Activated naive CD4-positive, alpha-beta T cell treated with anti-CD3 and anti-CD28 coated beads, Interleukin-2, amount 50 U/mL, for 72 hours (primary cell): Measurements from ENCODE around the gene PDE4B. TPM values are rescaled to one million over a fixed set of nuclear protein-coding genes. Genes with fewer than 3 reads are reported as not detected.
"Not testable (repeated sequence)": the region's sequence is repeated elsewhere in the genome, so short reads cannot be mapped to it uniquely, and the experiment has no call there.

Experiments
- ATAC-seq, 2 donors: fragments of 150-1000 bp; cut with Tn5 transposase; 2 replicates each; pipeline ENCODE4 v1.10.0; 2021; ENCODE audit warnings: mild to moderate bottlenecking in 2 of 2, moderate library complexity in 2 of 2
- DNase-seq, 2 donors: peaks; one replicate each; pipeline ENCODE4 v3.0.0; 2021 to 2022; ENCODE audit warnings: low spot score in 2 of 2
- H3K27ac Mint-ChIP-seq, 2 donors: one replicate each; pipeline ENCODE4 v1.8.0; 2022; ENCODE audit warnings: mild to moderate bottlenecking in 2 of 2, mixed read lengths in 2 of 2
- H3K36me3 Mint-ChIP-seq, 2 donors: one replicate each; pipeline ENCODE4 v1.8.0; 2022; ENCODE audit warnings: mixed read lengths in 2 of 2
- H3K9me3 Mint-ChIP-seq, 2 donors: one replicate each; pipeline ENCODE4 v1.8.0; 2022; ENCODE audit warnings: mixed read lengths in 2 of 2
- total RNA-seq, 2 donors: library from RNA; stranded (reverse); gene quantifications; one replicate each; pipeline ENCODE4 v1.2.3, GENCODE V29; 2022

The PDE4B gene
- total RNA-seq, 2 donors from 2014 or later: 23.8 to 25.6 TPM

DNA sequence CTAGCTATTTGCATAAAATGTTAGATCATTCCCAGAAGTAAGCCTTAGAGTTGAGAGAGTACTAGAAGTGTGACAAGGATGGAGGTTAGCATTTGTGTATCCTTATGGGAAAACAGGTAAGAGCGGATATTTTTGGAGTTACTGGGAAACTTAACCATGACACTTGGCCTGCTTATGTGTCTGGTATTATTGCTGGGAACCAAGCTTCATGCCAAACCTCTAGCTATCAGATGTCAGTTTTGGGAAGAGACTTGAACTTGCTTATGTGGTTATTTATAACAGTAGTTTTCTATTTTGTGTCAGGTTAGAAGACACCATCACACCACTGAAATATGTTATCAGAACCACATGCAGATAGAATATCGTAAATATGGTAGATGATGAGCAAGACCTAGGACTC, 511.0 kb downstream of the PDE4B start:
- ATAC-seq: no peak
- Mint-ChIP-seq H3K36me3 (no peaks in the 10 kb centered on the region), H3K9me3 (no peaks in the 10 kb centered on the region), H3K27ac (no peak overlapping the region)
- DNase-seq: no peak

GRCh38 chr1:66304128-66304527, 511.4 kb downstream of the PDE4B start:
- H3K27ac Mint-ChIP-seq: no peak overlapping the region

DNA sequence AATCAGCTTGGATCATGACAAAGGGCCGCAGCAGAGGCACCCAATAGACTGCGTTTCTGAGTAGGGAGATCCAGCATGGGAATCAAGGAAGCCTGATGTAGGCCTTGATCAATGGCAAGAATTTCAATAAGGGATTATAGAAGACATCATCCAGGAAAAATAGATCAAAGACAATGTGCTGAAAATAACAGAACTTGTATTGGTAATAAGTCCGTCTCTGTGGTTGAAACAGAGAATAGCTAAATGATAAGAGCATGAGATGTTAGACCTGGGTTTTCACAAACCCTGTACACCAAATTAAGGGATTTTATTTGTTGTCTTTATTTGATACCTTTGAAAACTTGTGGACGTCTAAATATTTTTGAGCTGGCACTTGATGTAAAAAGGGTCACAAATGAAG, 513.2 kb downstream of the PDE4B start:
- H3K36me3 Mint-ChIP-seq: no peaks in the 10 kb centered on the region
- no peak overlapping the region for H3K27ac Mint-ChIP-seq
- no peak for DNase-seq
- H3K9me3 Mint-ChIP-seq: no peaks in the 10 kb centered on the region
- no peak for ATAC-seq

More at GRCh38 chr1:66304128-66304527, 511.4 kb downstream of the PDE4B start:
- no peaks in the 10 kb centered on the region for H3K36me3 Mint-ChIP-seq
- ATAC-seq: no peak
- no peak for DNase-seq
- H3K9me3 Mint-ChIP-seq: no peaks in the 10 kb centered on the region

- no peak for ATAC-seq
- Mint-ChIP-seq H3K27ac (no peak overlapping the region), H3K36me3 (no peaks in the 10 kb centered on the region), H3K9me3 (no peaks in the 10 kb centered on the region)
- no peak for DNase-seq
Measured at GRCh38 chr1:66309006-66309741, 516.5 kb downstream of the PDE4B start.

DNA sequence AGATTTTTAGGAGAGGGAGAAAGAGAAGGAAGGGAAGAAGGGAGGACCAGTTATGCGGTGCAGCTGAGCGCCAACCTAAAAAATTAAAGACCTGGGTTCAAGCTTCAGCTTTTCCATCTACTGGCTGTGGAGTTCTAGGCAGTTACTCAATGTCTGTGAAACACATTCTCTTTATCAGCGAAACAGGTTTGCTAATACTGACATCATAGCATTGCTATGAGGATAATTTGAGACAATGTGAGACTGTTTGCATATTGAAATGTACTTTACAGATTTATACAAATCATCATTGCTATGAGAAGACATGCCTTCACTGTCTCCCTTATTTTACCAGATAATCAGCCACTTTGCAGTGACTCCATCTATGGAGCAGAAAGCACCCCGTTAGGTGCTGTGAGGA, 518.4 kb downstream of the PDE4B start:
- Mint-ChIP-seq H3K36me3 (no peaks in the 10 kb centered on the region), H3K9me3 (peaks cover 0 to 6% of the 10 kb centered on the region in 2 donors), H3K27ac (no peak overlapping the region)
- ATAC-seq: no peak
- no peak for DNase-seq

DNA sequence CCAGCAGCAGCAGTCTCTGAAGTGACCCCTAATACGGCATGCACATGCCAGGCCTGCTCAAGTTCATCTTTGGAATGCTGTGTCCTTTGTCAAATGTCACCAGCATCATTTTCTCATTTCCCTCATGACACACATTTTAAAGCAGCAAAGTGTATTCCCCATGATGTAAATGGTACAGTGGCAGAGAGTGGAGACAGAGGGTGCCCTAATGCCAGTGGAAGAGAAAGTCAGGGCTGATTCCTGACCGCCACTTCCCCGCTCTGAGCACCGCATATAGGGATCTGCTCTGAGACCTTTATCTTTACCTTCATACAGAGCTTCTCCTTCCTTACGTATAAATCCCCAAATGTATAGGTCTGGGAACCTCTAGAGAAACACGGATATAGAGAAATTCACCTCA, 518.9 kb downstream of the PDE4B start:
- no peak for ATAC-seq
- no peak for DNase-seq
- Mint-ChIP-seq H3K36me3 (no peaks in the 10 kb centered on the region), H3K9me3 (peaks cover 0 to 6% of the 10 kb centered on the region in 2 donors), H3K27ac (no peak overlapping the region)

DNA sequence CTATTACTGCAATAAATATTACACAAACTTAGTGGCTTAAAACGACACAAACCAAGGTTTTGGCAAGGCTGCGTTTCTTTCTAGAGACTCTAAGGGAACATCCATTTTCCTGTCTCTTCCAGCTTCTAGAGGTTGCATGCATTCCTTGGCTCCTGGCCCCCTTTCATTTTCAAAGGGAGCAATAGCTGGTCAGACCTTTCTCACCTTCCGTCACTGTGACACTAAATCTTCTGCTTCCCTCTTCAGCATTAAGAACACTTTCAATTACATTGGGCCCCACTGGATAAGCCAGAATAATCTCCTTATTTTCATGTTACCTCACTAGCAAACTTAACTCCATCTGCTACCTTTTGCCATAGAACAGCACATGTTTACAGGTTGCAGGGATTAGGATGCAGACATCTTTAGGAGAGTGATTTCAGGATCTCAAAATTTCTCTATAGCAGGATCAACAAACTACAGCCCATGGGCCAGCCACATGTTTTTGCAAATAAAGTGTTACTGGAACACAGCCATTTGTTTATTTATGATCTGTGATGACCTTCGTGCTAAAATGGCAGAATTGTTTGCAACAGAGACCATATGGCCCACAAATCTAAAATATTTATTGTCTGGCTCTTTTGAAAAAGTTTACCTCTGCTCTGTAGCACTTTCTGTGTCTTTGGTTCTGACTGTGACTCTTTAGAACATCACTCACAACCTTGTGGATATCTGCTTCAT, 519.7 kb downstream of the PDE4B start:
- Mint-ChIP-seq H3K36me3 (no peaks in the 10 kb centered on the region), H3K9me3 (peaks cover 0 to 6% of the 10 kb centered on the region in 2 donors), H3K27ac (no peak overlapping the region)
- DNase-seq (no peak), ATAC-seq (no peak)

GRCh38 chr1:66313429-66313828, 520.7 kb downstream of the PDE4B start:
- no peak overlapping the region for H3K27ac Mint-ChIP-seq
- DNase-seq: no peak
- ATAC-seq: no peak
- H3K9me3 Mint-ChIP-seq: peaks cover 0 to 6% of the 10 kb centered on the region in 2 donors
- H3K36me3 Mint-ChIP-seq: no peaks in the 10 kb centered on the region

- peaks cover 0 to 11% of the 10 kb centered on the region in 2 donors for H3K9me3 Mint-ChIP-seq
Measured at GRCh38 chr1:66315671-66316070, 523.0 kb downstream of the PDE4B start.

DNA sequence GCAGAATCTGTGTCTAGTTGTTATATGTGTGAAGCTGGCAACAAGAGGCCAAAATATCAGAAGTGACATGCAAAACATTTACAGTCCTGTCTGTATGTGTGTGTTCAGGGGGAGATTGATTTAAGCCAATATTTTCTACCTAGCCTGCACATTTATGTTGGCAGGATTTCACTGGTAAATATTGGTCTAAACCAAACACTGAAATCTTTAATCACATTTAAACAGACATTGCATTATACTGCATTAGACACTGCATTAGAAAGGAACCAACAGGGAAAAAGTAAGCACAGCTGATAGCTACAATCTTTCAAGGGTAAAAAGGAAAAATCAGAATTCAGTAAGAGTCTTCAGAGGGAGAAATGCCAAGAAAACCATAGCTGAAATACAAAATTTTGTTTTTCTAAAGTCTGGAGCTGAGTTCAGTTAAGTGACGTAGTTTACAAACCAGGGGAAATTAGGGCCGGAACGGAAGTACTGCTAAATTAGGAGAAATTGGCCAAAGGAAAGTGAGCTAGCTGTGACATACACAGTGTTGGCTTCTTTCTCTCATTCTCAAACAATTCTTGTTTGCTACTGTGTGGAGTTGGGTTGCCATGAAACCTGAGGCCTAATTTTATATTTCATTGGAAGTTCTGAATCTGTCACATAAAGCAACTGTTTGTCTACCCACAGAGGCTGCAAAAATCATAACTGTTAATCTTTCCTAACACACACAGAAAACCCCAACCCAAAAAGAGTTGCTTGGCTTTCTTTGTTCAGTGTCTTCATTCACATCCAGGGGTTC, 524.0 kb downstream of the PDE4B start:
- peaks cover 0 to 11% of the 10 kb centered on the region in 2 donors for H3K9me3 Mint-ChIP-seq

More at GRCh38 chr1:66315671-66316070, 523.0 kb downstream of the PDE4B start:
- Mint-ChIP-seq H3K36me3 (no peaks in the 10 kb centered on the region), H3K27ac (no peak overlapping the region)
- ATAC-seq (no peak), DNase-seq (no peak)

DNA sequence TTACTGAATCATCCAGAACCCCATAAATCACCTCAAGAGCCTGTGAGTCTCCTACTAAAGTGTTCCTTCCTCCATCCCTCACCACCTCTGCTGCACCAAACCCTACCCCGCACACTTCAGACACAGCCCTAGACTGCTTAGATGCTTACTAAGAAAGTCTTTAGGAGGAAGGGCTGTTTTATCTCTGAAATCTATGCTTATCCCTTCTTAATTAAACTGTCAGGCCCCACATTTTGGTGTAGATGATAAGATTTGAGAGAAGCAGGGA, 524.5 kb downstream of the PDE4B start:
- ATAC-seq (peak; percentile 30 to 56), DNase-seq (no peak)
- Mint-ChIP-seq H3K36me3 (peaks cover 0 to 9% of the 10 kb centered on the region in 2 donors), H3K9me3 (peaks cover 0 to 14% of the 10 kb centered on the region in 2 donors), H3K27ac (peak overlapping the region in 1 of 2 donors; percentile 43)

More for the DNA sequence above, 524.0 kb downstream of the PDE4B start:
- DNase-seq: no peak
- ATAC-seq: peak; percentile 37 to 51
- Mint-ChIP-seq H3K36me3 (peaks cover 0 to 5% of the 10 kb centered on the region in 2 donors), H3K27ac (peak overlapping the region in 1 of 2 donors; percentile 43)

- no peak overlapping the region for H3K27ac Mint-ChIP-seq
- H3K9me3 Mint-ChIP-seq: peaks cover 0 to 16% of the 10 kb centered on the region in 2 donors
- peaks cover 0 to 17% of the 10 kb centered on the region in 2 donors for H3K36me3 Mint-ChIP-seq
- DNase-seq (no peak), ATAC-seq (no peak)
Measured at GRCh38 chr1:66320231-66320630, 527.5 kb downstream of the PDE4B start.

DNA sequence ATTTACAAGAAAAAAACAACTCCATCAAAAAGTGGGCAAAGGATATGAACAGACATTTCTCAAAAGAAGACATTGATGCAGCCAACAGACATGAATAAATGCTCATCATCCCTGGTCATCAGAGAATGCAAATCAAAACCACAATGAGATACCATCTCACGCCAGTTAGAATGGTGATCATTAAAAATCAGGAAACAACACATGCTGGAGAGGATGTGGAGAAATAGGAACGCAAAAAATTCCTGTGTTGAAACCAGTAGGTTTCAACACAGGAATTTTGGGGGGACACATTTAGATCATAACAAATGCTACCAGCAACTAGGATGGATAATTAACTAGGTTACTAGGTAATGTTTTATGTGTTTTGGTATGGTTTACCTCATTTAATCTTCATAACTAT, 529.8 kb downstream of the PDE4B start:
- not testable (repeated sequence) for DNase-seq, H3K27ac Mint-ChIP-seq, ATAC-seq
- peaks cover 0 to 17% of the 10 kb centered on the region in 2 donors for H3K36me3 Mint-ChIP-seq
- H3K9me3 Mint-ChIP-seq: peaks cover 0 to 16% of the 10 kb centered on the region in 2 donors

DNA sequence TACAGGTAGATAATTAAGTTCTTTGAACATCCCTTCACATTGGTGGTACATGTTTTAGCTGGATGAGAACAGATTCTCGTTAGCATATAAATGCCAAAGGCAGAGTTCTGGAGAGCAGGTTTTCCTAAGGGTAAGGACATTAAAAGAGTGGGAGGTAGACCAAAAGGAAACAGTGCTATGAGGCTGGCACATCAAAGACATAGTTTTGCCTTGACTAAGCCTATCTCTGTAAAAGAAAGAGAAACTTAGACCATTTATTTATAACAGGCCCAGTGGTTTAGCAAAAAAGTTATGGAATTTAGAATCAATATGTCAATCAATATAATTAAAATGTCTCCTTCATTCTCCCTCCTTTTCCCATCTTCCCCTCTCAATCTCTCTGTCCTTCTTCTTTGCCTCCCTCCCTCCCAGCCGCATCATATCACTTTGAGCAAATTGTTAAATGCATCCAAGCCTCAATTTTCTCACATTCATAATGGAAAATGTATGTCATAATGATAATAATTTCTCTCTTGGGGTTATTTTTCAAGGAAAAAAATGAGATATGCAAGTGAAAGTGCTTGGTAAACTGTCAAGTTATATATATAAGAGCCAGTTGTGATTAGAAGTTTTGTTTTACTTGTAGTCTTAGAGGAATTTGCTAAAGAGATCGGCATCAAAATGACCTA, 531.4 kb downstream of the PDE4B start:
- Mint-ChIP-seq H3K36me3 (peaks cover 0 to 17% of the 10 kb centered on the region in 2 donors), H3K9me3 (peaks cover 0 to 16% of the 10 kb centered on the region in 2 donors), H3K27ac (no peak overlapping the region)
- DNase-seq: no peak
- ATAC-seq: peak; percentile 36 to 69

DNA sequence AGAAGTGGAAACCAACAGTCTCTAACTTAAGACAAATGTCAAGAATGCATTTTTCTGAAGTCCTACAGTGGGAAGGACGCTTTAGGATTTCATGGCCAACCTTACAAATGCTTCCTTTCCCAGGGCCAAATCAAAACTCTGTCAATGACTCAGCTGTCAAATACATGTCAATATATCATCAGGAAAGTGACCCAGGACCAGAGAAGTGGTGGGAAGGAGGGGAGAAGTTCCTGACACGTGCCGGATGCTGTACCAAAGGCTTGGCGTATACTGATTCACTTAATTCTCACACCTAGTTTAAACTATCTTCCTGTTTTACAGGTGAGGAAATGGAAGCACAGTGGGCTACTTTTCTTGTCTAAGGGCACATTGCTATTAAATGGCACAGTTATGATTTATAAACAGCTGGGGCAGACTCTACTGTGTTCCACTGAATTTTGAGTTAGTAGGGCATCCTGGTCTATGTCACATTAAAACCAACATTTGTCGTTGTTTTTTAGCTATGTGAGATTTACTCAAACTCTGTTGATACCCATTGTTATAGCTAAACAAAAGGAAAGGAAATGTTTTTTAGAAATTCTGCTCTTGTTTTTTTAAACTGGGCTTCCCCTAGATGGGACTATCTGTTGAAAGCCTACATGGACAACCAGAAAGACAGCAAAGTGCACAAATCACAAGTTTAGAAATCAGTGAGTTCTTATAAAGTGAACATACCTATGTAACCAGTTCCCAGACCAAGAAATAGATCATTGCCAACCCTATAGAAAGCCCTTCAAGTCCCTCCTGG, 533.1 kb downstream of the PDE4B start:
- DNase-seq (no peak), ATAC-seq (no peak)
- peaks cover 0 to 11% of the 10 kb centered on the region in 2 donors for H3K9me3 Mint-ChIP-seq
- H3K36me3 Mint-ChIP-seq: peaks cover 0 to 17% of the 10 kb centered on the region in 2 donors
- H3K27ac Mint-ChIP-seq: no peak overlapping the region

DNA sequence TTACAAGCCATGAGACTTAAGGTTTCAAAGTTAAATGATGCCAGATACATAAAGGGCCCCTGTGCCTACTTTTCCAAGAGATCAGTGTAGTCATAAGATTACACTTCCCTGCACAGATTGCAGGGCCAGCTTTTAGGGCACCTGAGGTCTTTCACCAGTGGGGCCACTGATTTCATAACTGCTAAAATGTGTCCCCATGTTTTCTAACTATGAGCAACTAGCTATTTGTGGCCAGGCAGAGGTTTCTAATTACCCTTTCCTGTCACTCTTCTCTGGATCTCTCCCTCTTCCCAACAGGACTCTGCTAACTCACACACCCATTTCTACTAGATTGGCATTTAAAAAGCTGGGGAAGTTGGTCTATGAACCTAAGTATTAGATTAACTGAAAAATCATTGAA, 534.2 kb downstream of the PDE4B start:
- Mint-ChIP-seq H3K36me3 (peaks cover 0 to 12% of the 10 kb centered on the region in 2 donors), H3K9me3 (peaks cover 0 to 11% of the 10 kb centered on the region in 2 donors), H3K27ac (no peak overlapping the region)
- ATAC-seq: no peak
- no peak for DNase-seq
